H1 (cell line): ENCODE data around the gene PAX5. TPM values are rescaled to one million over a fixed set of nuclear protein-coding genes. Genes with fewer than 3 reads are reported as not detected.
A peak's percentile ranks its signal among the peaks of the same experiment; 100 is the strongest.

ENCODE experiments used
- CTCF ChIA-PET: fragments of 300-600 bp; sonication (Branson Sonifier 250); formaldehyde crosslinking; loops from one replicate; lab custom pipeline; 2021; ENCODE audit not compliant: partially characterized antibody; lab: Charles Lee
- POLR2A ChIA-PET: fragments of 300-600 bp; sonication (Branson Sonifier 250); formaldehyde crosslinking; loops from one replicate; lab custom pipeline; 2021; ENCODE audit warnings: inconsistent platforms; ENCODE audit not compliant: partially characterized antibody; lab: Charles Lee
- DNase-seq, 2 experiments: peaks; one replicate each; pipeline versions ENCODE4 v3.0.0 to v3.0.0-alpha.2; 2010 to 2022; ENCODE audit warnings: low spot score in 2 of 2, low read depth in 1 of 2, mixed read lengths in 1 of 2
- FAIRE-seq: peaks from 2 replicates; lab custom pipeline; 2011; peaks lifted over from hg19 to GRCh38; lab: Jason Lieb, UNC
- H2AFZ ChIP-seq: 2 replicates; pipeline ENCODE4 v1.8.1; 2012; ENCODE audit warnings: low read length, inconsistent platforms
- H2AK5ac ChIP-seq: 2 replicates; pipeline ENCODE4 v1.6.1; 2013; ENCODE audit warnings: low read depth, low read length
- H2BK120ac ChIP-seq: replicated peaks from 2 replicates; pipeline ENCODE3; 2013; ENCODE audit warnings: low read depth, low read length, inconsistent platforms
- H2BK12ac ChIP-seq: 2 replicates; pipeline ENCODE4 v1.6.1; 2013; ENCODE audit warnings: low read depth, low read length
- H2BK15ac ChIP-seq: 2 replicates; pipeline ENCODE4 v1.6.1; 2013; ENCODE audit warnings: low read length
- H2BK20ac ChIP-seq: 2 replicates; pipeline ENCODE4 v1.6.1; 2013; ENCODE audit warnings: low read length
- H2BK5ac ChIP-seq: 2 replicates; pipeline ENCODE4 v1.6.1; 2013; ENCODE audit warnings: low read depth, low read length
- H3K14ac ChIP-seq: 2 replicates; pipeline ENCODE4 v1.6.1; 2013; ENCODE audit warnings: inconsistent platforms; ENCODE audit not compliant: insufficient read length
- H3K18ac ChIP-seq: 2 replicates; pipeline ENCODE4 v1.6.1; 2013; ENCODE audit warnings: low read length; ENCODE audit errors: extremely low read depth
- H3K23ac ChIP-seq: 2 replicates; pipeline ENCODE4 v1.6.1; 2013; ENCODE audit warnings: inconsistent platforms; ENCODE audit not compliant: insufficient read length
- H3K23me2 ChIP-seq: 2 replicates; pipeline ENCODE4 v1.6.1; 2013; ENCODE audit warnings: low read depth, low read length
- H3K27ac ChIP-seq: 2 replicates; pipeline ENCODE4 v1.6.1; 2011; ENCODE audit warnings: low read depth, low read length, inconsistent platforms
- H3K27me3 ChIP-seq, 4 experiments: replicated peaks in 1 of 4; 1 replicate in 1 of 4; 2 replicates in 3 of 4; pipeline versions ENCODE4 v1.6.1 to v1.8.1; 2011 to 2013; ENCODE audit warnings: low read length in 3 of 4, mild to moderate bottlenecking in 3 of 4, inconsistent platforms in 2 of 4, mixed read lengths in 2 of 4, moderate library complexity in 1 of 4; ENCODE audit not compliant: control insufficient read depth in 3 of 4, insufficient read depth in 3 of 4; ENCODE audit errors: extremely low read depth in 1 of 4
- H3K36me3 ChIP-seq, 4 experiments: 2 replicates each; pipeline versions ENCODE4 v1.6.1 to v1.8.1; 2011 to 2013; ENCODE audit warnings: mild to moderate bottlenecking in 4 of 4, low read length in 3 of 4, moderate library complexity in 2 of 4, control low read depth in 1 of 4, inconsistent platforms in 1 of 4; ENCODE audit not compliant: insufficient read depth in 4 of 4, control insufficient read depth in 2 of 4
- H3K4ac ChIP-seq: replicated peaks from 2 replicates; pipeline ENCODE3; 2013; ENCODE audit warnings: low read length, low read depth, mixed read lengths, inconsistent platforms; ENCODE audit not compliant: insufficient read length
- H3K4me1 ChIP-seq, 4 experiments: replicated peaks in 1 of 4; 1 replicate in 1 of 4; 2 replicates in 3 of 4; pipeline versions ENCODE4 v1.6.1 to v1.8.1; 2011 to 2013; ENCODE audit warnings: low read length in 3 of 4, inconsistent platforms in 2 of 4, mixed read lengths in 1 of 4; ENCODE audit not compliant: insufficient read depth in 4 of 4, control insufficient read depth in 3 of 4
- H3K4me2 ChIP-seq, 2 experiments: 2 replicates each; pipeline versions ENCODE4 v1.6.1 to v1.8.1; 2011 to 2013; ENCODE audit warnings: low read depth in 2 of 2, low read length in 2 of 2, control low read depth in 1 of 2, inconsistent platforms in 1 of 2, mild to moderate bottlenecking in 1 of 2; ENCODE audit not compliant: insufficient read depth in 1 of 2
- H3K4me3 ChIP-seq, 4 experiments: fragments of 200-600, 300-600 bp in 1 of 4; sonication (generic), shearing (Covaris generic), sonication (Bioruptor Twin) in 1 of 4; 2 replicates each; pipeline versions ENCODE4 v1.5.1 to v1.8.1; 2011 to 2016; ENCODE audit warnings: low read length in 4 of 4, low read depth in 3 of 4, control low read depth in 2 of 4, inconsistent platforms in 2 of 4, mild to moderate bottlenecking in 2 of 4, mixed read lengths in 1 of 4, moderate library complexity in 1 of 4; ENCODE audit not compliant: insufficient read depth in 2 of 4; ENCODE audit errors: extremely low read depth in 1 of 4
- H3K56ac ChIP-seq: replicated peaks from 2 replicates; pipeline ENCODE3; 2013; ENCODE audit warnings: low read depth, mild to moderate bottlenecking, mixed read lengths, low read length, inconsistent platforms; ENCODE audit not compliant: insufficient read length
- H3K79me1 ChIP-seq: 2 replicates; pipeline ENCODE4 v1.6.1; 2013; ENCODE audit warnings: low read depth, low read length, control low read depth
- H3K79me2 ChIP-seq, 2 experiments: 2 replicates each; pipeline versions ENCODE4 v1.6.1 to v1.8.1; 2012 to 2013; ENCODE audit warnings: low read length in 2 of 2, mild to moderate bottlenecking in 2 of 2, inconsistent platforms in 1 of 2; ENCODE audit not compliant: insufficient read depth in 2 of 2, control insufficient read depth in 1 of 2
- H3K9ac ChIP-seq, 4 experiments: replicated peaks in 1 of 4; 1 replicate in 1 of 4; 2 replicates in 3 of 4; pipeline versions ENCODE4 v1.6.1 to v1.8.1; 2011 to 2013; ENCODE audit warnings: low read depth in 3 of 4, low read length in 3 of 4, control low read depth in 2 of 4, mild to moderate bottlenecking in 2 of 4, moderate library complexity in 2 of 4, inconsistent platforms in 1 of 4; ENCODE audit errors: extremely low read depth in 1 of 4
- H3K9me3 ChIP-seq, 2 experiments: 2 replicates each; pipeline versions ENCODE4 v1.6.1 to v1.8.1; 2012 to 2013; ENCODE audit warnings: mild to moderate bottlenecking in 2 of 2, moderate library complexity in 2 of 2, control low read depth in 1 of 2, inconsistent platforms in 1 of 2, low read depth in 1 of 2, low read length in 1 of 2, mixed read lengths in 1 of 2; ENCODE audit not compliant: insufficient read depth in 2 of 2
- H4K20me1 ChIP-seq, 2 experiments: replicated peaks in 1 of 2; 2 replicates each; pipeline versions ENCODE3 to v1.8.1; 2011 to 2013; ENCODE audit warnings: inconsistent platforms in 2 of 2, low read length in 2 of 2, mild to moderate bottlenecking in 1 of 2; ENCODE audit not compliant: insufficient read depth in 2 of 2, control insufficient read depth in 1 of 2
- H4K5ac ChIP-seq: 2 replicates; pipeline ENCODE4 v1.6.1; 2013; ENCODE audit warnings: low read length, low read depth, mixed read lengths, inconsistent platforms; ENCODE audit not compliant: insufficient read length
- H4K8ac ChIP-seq: 2 replicates; pipeline ENCODE4 v1.8.0; 2013; ENCODE audit warnings: mild to moderate bottlenecking, moderate library complexity, low read length, inconsistent platforms; ENCODE audit not compliant: insufficient read depth; ENCODE audit errors: extremely low read depth
- H4K91ac ChIP-seq: replicated peaks from 2 replicates; pipeline ENCODE3; 2013; ENCODE audit warnings: low read length, mixed read lengths, inconsistent platforms; ENCODE audit not compliant: insufficient read length
- CTCF ChIP-seq, 3 experiments: IDR thresholded peaks; 1 replicate in 2 of 3; 2 replicates in 1 of 3; pipeline versions ENCODE4 v1.5.1 to v1.6.1; 2011; ENCODE audit warnings: low read length in 3 of 3, mild to moderate bottlenecking in 3 of 3, inconsistent platforms in 2 of 3, low read depth in 1 of 3, moderate library complexity in 1 of 3; ENCODE audit not compliant: insufficient read depth in 1 of 3; ENCODE audit errors: control extremely low read depth in 1 of 3
- KDM1A ChIP-seq: fragments of 200-600, 300-600 bp; sonication (generic); IDR thresholded peaks from 2 replicates; pipeline ENCODE4 v1.7.1; 2016; ENCODE audit warnings: mild to moderate bottlenecking, low read length, borderline replicate concordance
- RAD21 ChIP-seq, 2 experiments: IDR thresholded peaks in 1 of 2; conservative IDR thresholded peaks in 1 of 2; 2 replicates each; pipeline ENCODE4 v1.6.1; 2011; ENCODE audit warnings: low read depth in 2 of 2, low read length in 2 of 2, improper control_type of control experiment in 1 of 2, inconsistent platforms in 1 of 2, mild to moderate bottlenecking in 1 of 2, moderate library complexity in 1 of 2
- TEAD4 ChIP-seq: IDR thresholded peaks from 2 replicates; pipeline ENCODE4 v1.6.1; 2012; ENCODE audit warnings: low read depth, low read length, inconsistent platforms, mixed read lengths
- WGBS, 2 experiments: shearing (Covaris generic) in 1 of 2; methylation state at CpG; one replicate each; pipeline versions ENCODE4 v1.1.6 to v1.1.7; 2013 to 2015; ENCODE audit warnings: low lambda C conversion rate in 2 of 2, mixed read lengths in 2 of 2, inconsistent platforms in 1 of 2, low coverage in 1 of 2, missing lambda C conversion rate in 1 of 2; ENCODE audit not compliant: insufficient replicate concordance in 2 of 2, insufficient coverage in 1 of 2, insufficient read length in 1 of 2; ENCODE audit errors: extremely low coverage in 1 of 2, missing lambda C conversion rate in 1 of 2; 5-methylcytosine and 5-hydroxymethylcytosine counted together
- polyA plus RNA-seq, 7 experiments: library from polyadenylated mRNA; depleted of rRNA in 3 of 7; stranded (reverse) in 5 of 7; unstranded in 2 of 7; fragments of >200 nt in 5 of 7; fragments of 200-250 nt in 2 of 7; gene quantifications; 1 replicate in 5 of 7; 2 replicates in 1 of 7; 4 replicates in 1 of 7; pipeline versions ENCODE4 v1.2.1 to v1.2.3, GENCODE V29; 2011 to 2013; ENCODE audit warnings: missing spikeins in 2 of 7, mixed read lengths in 2 of 7
- total RNA-seq: library from RNA; stranded (reverse); fragmentation: NEBNext Ultra II Directional; extraction: Animal tissue kit (Norgen Biotek cat#: 25700); gene quantifications from 2 replicates; pipeline ENCODE4 v1.2.1, GENCODE V29; 2021

The PAX5 gene
- total and polyA plus RNA-seq, 2 of the 8 experiments (the other 6 are each of a cell fraction or from before 2014, with no cell fraction given): 0.29 to 0.43 TPM

GRCh38 chr9:36798350-36799065 is 235.6 kb downstream of the PAX5 start:
- no peak overlapping the region for H3K27ac ChIP-seq
- H2AK5ac ChIP-seq: no peak overlapping the region
- H3K23me2 ChIP-seq: no peaks in the 10 kb centered on the region
- H2BK12ac ChIP-seq: no peak overlapping the region
- H4K20me1 ChIP-seq: no peaks in the 10 kb centered on the region
- no peaks in the 10 kb centered on the region for H3K27me3 ChIP-seq
- no peak overlapping the region for H2BK15ac ChIP-seq
- no peak overlapping the region for H3K9ac ChIP-seq
- H3K14ac ChIP-seq: no peak overlapping the region
- H3K9me3 ChIP-seq: no peaks in the 10 kb centered on the region
- no peak overlapping the region for H2AFZ ChIP-seq
- peaks cover 0 to 5% (median 0%) of the 10 kb centered on the region in 4 experiments; a peak in 2 of 7 replicates for H3K4me1 ChIP-seq
- H3K79me2 ChIP-seq: no peaks in the 10 kb centered on the region
- H4K5ac ChIP-seq: no peak overlapping the region
- no peak overlapping the region for H4K8ac ChIP-seq
- H3K4me3 ChIP-seq: no peak overlapping the region
- no peak overlapping the region for H3K4me2 ChIP-seq
- DNase-seq (no peak), FAIRE-seq (no peak)
- 82% methylated on average over 6 of the region's 6 CpGs; no CpG with 5 or more reads in 1 of the 2 experiments for WGBS, 2 experiments
- no peak overlapping the region for H2BK20ac ChIP-seq
- CTCF ChIA-PET: interaction anchor here (0.6 to 3.7 kb wide), 12 partner anchors 9 to 197 kb away, joined by 3 to 16 read pairs (median 4); no protein-coding TSS in a partner anchor
- POLR2A ChIA-PET: interaction anchor here (0.6 kb wide), 1 partner anchor 10 kb away, joined by 3 read pairs; no protein-coding TSS in a partner anchor
- H2BK5ac ChIP-seq: no peak overlapping the region
- no peak overlapping the region for H3K18ac ChIP-seq
- H3K79me1 ChIP-seq: no peaks in the 10 kb centered on the region
- TF ChIP-seq TEAD4 (0 out of 2 replicates have a peak, but pooled peaks have one; percentile 22), CTCF (IDR thresholded peaks at IDR 0.05; ENCODE audit: control extremely low read depth in 1 of 3, insufficient read depth in 1 of 3, low read depth in 1 of 3, low read length in 3 of 3) (peak in 2 of 3 experiments; percentile 44 to 59; a peak in 3 of 4 replicates), RAD21 (IDR thresholded peaks at IDR 0.05 in 1 of 2, conservative IDR thresholded peaks at IDR 0.05 in 1 of 2; ENCODE audit: low read depth in 2 of 2, low read length in 2 of 2) (peak; percentile 69 to 79), KDM1A (no peak)
- no peaks in the 10 kb centered on the region for H3K36me3 ChIP-seq
- no peak overlapping the region for H2BK120ac ChIP-seq
- H4K91ac ChIP-seq: no peak overlapping the region
- no peak overlapping the region for H3K4ac ChIP-seq
- H3K23ac ChIP-seq: no peak overlapping the region
- H3K56ac ChIP-seq: no peak overlapping the region
